HAP-1 (cell line): ENCODE data around the gene SLC25A25.
A peak's percentile ranks its signal among the peaks of the same experiment; 100 is the strongest.
"Not testable (repeated sequence)": the region's sequence is repeated elsewhere in the genome, so short reads cannot be mapped to it uniquely, and the experiment has no call there.

Experiments used
- DNase-seq, 2 experiments: peaks; one replicate each; pipeline ENCODE4 v3.0.0-alpha.2; 2016 to 2020; ENCODE audit warnings: low spot score in 2 of 2
- H3K27me3 ChIP-seq: fragments of 250-450 bp; sonication (Bioruptor Pico); 2 replicates; pipeline ENCODE4 v1.5.1; 2020; ENCODE audit warnings: low read depth, mild to moderate bottlenecking, moderate library complexity
- H3K36me3 ChIP-seq: fragments of 250-450 bp; sonication (Bioruptor Pico); replicated peaks from 2 replicates; pipeline ENCODE4 v1.5.1; 2020; ENCODE audit warnings: mild to moderate bottlenecking
- H3K4me1 ChIP-seq: fragments of 250-450 bp; sonication (Bioruptor Pico); 2 replicates; pipeline ENCODE4 v1.5.1; 2020; ENCODE audit warnings: mild to moderate bottlenecking
- H3K4me3 ChIP-seq: fragments of 250-450 bp; sonication (Bioruptor Pico); 2 replicates; pipeline ENCODE4 v1.5.1; 2020; ENCODE audit warnings: mild to moderate bottlenecking, moderate library complexity
- H3K9me3 ChIP-seq: fragments of 250-450 bp; sonication (Bioruptor Pico); 2 replicates; pipeline ENCODE4 v1.5.1; 2020; ENCODE audit warnings: mild to moderate bottlenecking, moderate library complexity
- in situ Hi-C: fragments of 300-500 bp; cut with MboI; formaldehyde crosslinking; loops from 3 replicates; pipeline ENCODE4 v1.14.3; 2020; ENCODE audit warnings: low sequenced_read_pairs, inconsistent platforms, mixed read lengths

Gene SLC25A25

GRCh38 chr9:128121924-128122808 is 54.1 kb downstream of the SLC25A25 start:
- in situ Hi-C loops = no loop called here
- Histone ChIP-seq H3K4me3 (no peak overlapping the region), H3K4me1 (peaks cover 6% of the 10 kb centered on the region), H3K36me3 (peaks cover 37% of the 10 kb centered on the region), H3K27me3 (no peaks in the 10 kb centered on the region), H3K9me3 (no peaks in the 10 kb centered on the region)
- no peak for DNase-seq

- H3K27me3 ChIP-seq = no peaks in the 10 kb centered on the region
Observed at GRCh38 chr9:128122809-128123175, 54.8 kb downstream of the SLC25A25 start.

DNA sequence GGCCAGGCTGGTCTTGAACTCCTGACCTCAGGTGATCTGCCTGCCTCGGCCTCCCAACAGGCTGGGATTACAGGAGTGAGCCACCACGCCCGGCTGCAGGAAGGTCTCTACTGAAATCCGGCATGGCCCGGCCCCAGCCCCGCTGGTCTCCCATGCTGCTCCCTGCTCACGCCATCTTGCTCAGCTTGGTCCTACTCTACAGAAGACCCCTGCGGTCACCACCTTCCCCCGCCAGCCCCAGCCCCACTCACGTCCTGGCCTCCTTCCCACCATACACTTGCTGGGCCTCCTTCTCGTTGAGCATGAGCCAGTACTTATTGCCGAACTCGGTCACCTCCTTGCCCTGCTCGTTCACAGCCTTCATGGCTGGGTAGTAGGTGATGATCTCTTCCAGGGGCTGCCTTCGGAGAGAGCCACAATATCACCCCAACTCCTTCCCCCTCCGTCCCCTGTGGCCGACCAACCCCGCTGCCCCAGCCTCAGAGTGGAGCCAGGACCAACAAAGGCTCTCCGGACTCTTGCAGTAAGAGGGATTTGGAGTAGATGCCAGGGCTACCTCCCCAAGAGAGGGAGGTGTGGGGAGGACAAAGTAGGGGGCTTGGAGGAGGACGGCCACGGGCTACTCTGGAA is 55.5 kb downstream of the SLC25A25 start:
- H3K4me3 ChIP-seq = no peak overlapping the region
- in situ Hi-C loops = no loop called here
- no peak for DNase-seq
- H3K36me3 ChIP-seq = peaks cover 41% of the 10 kb centered on the region
- no peaks in the 10 kb centered on the region for H3K27me3 ChIP-seq
- H3K4me1 ChIP-seq = peaks cover 6% of the 10 kb centered on the region
- H3K9me3 ChIP-seq = no peaks in the 10 kb centered on the region

More at GRCh38 chr9:128122809-128123175, 54.8 kb downstream of the SLC25A25 start:
- no peak for DNase-seq
- no peaks in the 10 kb centered on the region for H3K9me3 ChIP-seq
- in situ Hi-C loops = no loop called here
- H3K36me3 ChIP-seq = peaks cover 41% of the 10 kb centered on the region
- H3K4me1 ChIP-seq = peaks cover 6% of the 10 kb centered on the region
- no peak overlapping the region for H3K4me3 ChIP-seq

DNA sequence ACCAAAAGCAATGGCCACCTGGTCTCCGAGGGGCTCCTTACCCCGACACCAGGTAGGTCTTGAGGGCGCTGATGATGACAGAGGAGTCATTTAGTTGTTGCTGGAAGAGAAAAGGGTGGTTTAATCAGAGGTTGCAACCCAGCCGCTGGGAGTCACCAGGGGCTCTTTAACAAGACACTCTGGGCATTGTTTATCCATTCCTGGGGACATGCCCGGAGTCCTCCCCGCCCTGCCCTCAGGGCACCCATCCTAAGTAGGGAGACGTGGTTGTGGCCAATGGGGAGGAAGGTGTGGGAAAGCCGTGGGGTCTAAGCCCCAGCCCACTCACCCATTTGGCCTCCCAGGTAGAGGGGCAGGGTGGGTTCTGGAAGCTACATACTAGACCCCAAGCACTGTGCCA is 56.4 kb downstream of the SLC25A25 start:
- in situ Hi-C loops = no loop called here
- Histone ChIP-seq H3K36me3 (peaks cover 41% of the 10 kb centered on the region), H3K4me1 (peaks cover 6% of the 10 kb centered on the region), H3K4me3 (no peak overlapping the region), H3K9me3 (no peaks in the 10 kb centered on the region), H3K27me3 (no peaks in the 10 kb centered on the region)
- DNase-seq = no peak

DNA sequence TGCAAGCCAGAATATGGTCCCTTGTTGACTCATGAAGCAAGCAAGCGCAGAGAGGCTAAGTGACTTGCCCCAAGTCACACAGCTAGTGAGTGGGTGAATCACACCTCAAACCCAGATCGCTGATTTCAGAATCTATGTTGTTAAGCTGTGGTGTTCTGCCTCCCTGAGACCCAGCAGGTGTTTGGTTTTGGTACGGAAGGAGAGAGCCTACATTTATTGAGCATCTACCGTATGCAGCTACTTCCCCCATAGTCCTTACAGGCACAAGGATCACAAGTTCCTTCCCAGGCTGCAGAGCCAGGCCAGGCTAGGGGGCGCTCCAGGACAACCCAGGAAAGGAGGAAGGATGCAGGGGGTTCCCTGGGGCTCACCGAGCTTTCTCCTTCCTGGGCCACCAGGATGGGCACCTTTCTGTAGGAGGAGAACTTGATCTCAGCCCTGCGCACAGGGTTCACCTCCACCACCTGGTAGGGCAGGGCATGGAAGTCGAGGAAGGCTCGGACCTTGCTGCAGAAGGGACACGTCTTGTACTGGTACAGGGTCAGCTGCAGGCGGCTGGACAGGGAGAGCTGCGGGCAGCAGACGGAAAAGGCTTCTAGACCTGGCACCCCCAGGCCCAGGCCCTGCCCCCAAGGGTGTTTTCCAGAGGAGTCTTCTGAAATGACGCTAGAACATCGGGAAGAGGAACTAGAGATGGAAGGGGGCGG is 57.0 kb downstream of the SLC25A25 start:
- no peak overlapping the region for H3K4me3 ChIP-seq
- peak; percentile 22 to 87 for DNase-seq
- H3K36me3 ChIP-seq = peaks cover 41% of the 10 kb centered on the region
- in situ Hi-C loops = no loop called here
- H3K4me1 ChIP-seq = peaks cover 6% of the 10 kb centered on the region
- no peaks in the 10 kb centered on the region for H3K9me3 ChIP-seq
- no peaks in the 10 kb centered on the region for H3K27me3 ChIP-seq

GRCh38 chr9:128125580-128126354 is 57.7 kb downstream of the SLC25A25 start:
- Histone ChIP-seq H3K36me3 (peaks cover 41% of the 10 kb centered on the region), H3K4me3 (peak overlapping the region; percentile 93), H3K4me1 (peaks cover 6% of the 10 kb centered on the region), H3K9me3 (no peaks in the 10 kb centered on the region), H3K27me3 (no peaks in the 10 kb centered on the region)
- in situ Hi-C loops = no loop called here
- peak in 1 of 2 experiments; percentile 39 for DNase-seq

GRCh38 chr9:128127568-128127989 is 59.5 kb downstream of the SLC25A25 start, which contains the start of gene PTGES2:
Gene PTGES2 (minus strand): TSS chr9:128127729. CDS start chr9:128127717, 12 bp downstream.
- peak; percentile 75 to 86 for DNase-seq
- Histone ChIP-seq H3K4me3 (peak within 1 kb of the TSS; percentile 93), H3K9me3 (no peaks in the 10 kb centered on the region), H3K36me3 (peaks cover 27% of the 10 kb centered on the region), H3K4me1 (peaks cover 6% of the 10 kb centered on the region), H3K27me3 (peaks cover 7% of the 10 kb centered on the region; the same call in 1 of the 2 replicates)
- in situ Hi-C loops = no loop called here

DNA sequence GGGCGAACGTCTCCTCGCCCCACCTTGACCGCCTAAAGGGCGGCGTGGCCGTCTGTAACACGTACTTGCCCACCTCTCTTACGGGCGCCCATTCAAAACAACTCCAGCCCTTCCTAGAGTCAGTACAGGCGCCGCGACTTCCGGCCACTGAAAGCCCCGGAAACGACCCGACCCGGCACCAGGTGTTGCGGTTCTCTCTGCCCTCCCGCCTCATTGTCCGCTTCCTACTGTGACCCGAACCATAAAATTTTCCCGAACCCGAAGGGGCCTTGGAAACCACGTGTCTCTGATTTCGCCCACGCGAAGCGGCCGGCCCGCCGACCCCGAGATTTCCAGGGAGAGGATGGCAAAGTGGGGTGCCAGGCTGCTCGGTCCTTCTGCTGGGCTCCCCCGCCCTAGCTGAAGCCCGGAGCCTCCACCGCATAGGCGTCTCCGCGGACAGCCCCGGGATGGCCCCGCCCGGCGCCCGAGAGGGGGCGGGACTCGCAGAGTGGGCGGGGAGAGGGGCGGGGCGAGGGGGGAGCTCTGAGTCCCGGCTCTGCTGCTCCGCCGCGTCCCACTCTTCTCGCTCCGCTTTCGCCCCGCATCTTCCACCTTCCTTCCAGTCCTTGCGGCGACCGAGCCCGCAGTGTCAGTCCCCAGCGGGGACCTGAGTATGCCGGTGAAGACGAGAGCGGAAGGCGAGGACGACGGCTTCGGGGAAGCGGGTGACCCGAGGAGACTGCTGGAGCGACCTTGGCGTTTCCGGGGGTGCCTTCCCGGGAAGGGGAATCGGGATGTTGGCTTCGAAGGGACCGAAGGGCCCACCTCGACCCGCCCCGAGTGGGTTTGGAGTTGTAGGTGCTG is 60.2 kb downstream of the SLC25A25 start:
- Histone ChIP-seq H3K27me3 (peaks cover 8% of the 10 kb centered on the region; the same call in 1 of the 2 replicates), H3K4me3 (peak overlapping the region; percentile 93), H3K36me3 (peaks cover 23% of the 10 kb centered on the region), H3K4me1 (peaks cover 6% of the 10 kb centered on the region), H3K9me3 (no peaks in the 10 kb centered on the region)
- in situ Hi-C loops = no loop called here
- peak; percentile 86 to 89 for DNase-seq

GRCh38 chr9:128128836-128129590 is 61.0 kb downstream of the SLC25A25 start:
- no peak for DNase-seq
- in situ Hi-C loops = no loop called here
- peak overlapping the region; percentile 93 for H3K4me3 ChIP-seq
- peaks cover 6% of the 10 kb centered on the region for H3K4me1 ChIP-seq
- H3K27me3 ChIP-seq = peaks cover 9% of the 10 kb centered on the region; the same call in 1 of the 2 replicates
- H3K9me3 ChIP-seq = no peaks in the 10 kb centered on the region
- peaks cover 16% of the 10 kb centered on the region for H3K36me3 ChIP-seq

DNA sequence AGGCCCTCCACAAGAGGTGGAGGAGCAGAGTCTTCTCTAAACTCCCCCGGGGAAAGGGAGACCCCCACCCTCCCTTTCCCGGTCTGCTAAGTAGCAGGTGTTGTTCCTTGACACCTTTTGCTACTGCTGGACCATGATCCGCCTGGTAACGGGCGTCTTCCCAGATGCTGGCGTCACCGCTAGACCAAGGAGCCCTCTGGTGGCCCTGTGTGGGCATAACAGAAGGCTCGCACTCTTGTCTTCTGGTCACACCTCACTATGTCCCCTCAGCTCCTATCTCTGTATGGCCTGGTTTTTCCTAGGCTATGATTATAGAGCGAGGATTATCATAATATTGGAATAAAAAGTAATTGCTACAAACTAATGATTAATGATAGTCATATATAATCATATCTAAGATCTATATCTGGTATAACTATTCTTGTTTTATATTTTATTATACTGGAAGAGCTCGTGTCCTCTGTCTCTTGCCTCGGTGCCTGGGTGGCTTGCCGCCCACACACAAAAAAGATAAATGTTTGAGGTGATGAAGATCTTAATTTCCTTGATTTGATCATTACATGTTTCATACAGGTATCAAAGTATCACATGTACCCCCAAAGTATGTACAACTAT is 62.1 kb downstream of the SLC25A25 start:
- H3K4me1 ChIP-seq, H3K4me3 ChIP-seq, in situ Hi-C loops, H3K9me3 ChIP-seq, H3K27me3 ChIP-seq, H3K36me3 ChIP-seq: not testable (repeated sequence)
- peak in 1 of 2 experiments; percentile 72 for DNase-seq

DNA sequence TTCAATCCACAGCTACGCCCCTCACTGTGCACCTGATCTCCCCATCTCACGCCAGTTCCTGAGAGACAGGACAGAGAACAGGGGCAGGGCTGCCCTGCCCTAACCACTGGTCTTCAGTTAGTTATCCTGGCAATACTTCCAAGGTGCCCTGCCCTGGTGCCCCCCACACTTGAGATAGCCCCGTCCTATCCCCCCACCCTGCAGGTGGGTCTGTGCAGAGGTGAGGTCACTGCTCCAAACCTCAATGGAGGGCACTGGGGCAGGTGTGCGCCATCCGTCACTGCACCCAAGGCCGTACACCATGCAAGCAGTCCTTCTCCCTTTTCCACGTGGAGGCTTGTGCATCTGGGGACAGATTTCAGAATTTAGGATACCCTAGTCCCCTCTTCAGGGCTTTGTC is 62.6 kb downstream of the SLC25A25 start:
- DNase-seq, H3K4me1 ChIP-seq, in situ Hi-C loops, H3K27me3 ChIP-seq, H3K9me3 ChIP-seq, H3K36me3 ChIP-seq, H3K4me3 ChIP-seq: not testable (repeated sequence)

- H3K4me1 ChIP-seq, H3K27me3 ChIP-seq, H3K36me3 ChIP-seq, DNase-seq, H3K9me3 ChIP-seq, in situ Hi-C loops, H3K4me3 ChIP-seq: not testable (repeated sequence)
Observed at GRCh38 chr9:128131346-128131745, 63.3 kb downstream of the SLC25A25 start.
